Calu3 (cell line): ENCODE measurements around the gene CEP170. TPM values are rescaled to one million over a fixed set of nuclear protein-coding genes. Genes with fewer than 3 reads are reported as not detected.
A peak's percentile ranks its signal among the peaks of the same experiment; 100 is the strongest.

Source experiments
- BruUV-seq: library from RNA; stranded (reverse); fragments of 400-500 nt; replicated peaks from 2 replicates; lab custom pipeline; 2021; lab: Mats Ljungman, UMichigan
- CTCF ChIA-PET: fragments of 300-600 bp; sonication (Branson Sonifier 250); formaldehyde crosslinking; loops from one replicate; lab custom pipeline; 2022; ENCODE audit warnings: antibody characterized with exemption; lab: Charles Lee
- DNase-seq: peaks from one replicate; pipeline ENCODE4 v3.0.0; 2022
- H3K27ac Mint-ChIP-seq: one replicate; pipeline ENCODE4 v1.8.0; 2022; ENCODE audit warnings: mixed read lengths; ENCODE audit not compliant: unreplicated experiment
- H3K27me3 Mint-ChIP-seq: one replicate; pipeline ENCODE4 v1.8.0; 2022; ENCODE audit warnings: mixed read lengths; ENCODE audit not compliant: unreplicated experiment
- H3K36me3 Mint-ChIP-seq: one replicate; pipeline ENCODE4 v1.8.0; 2022; ENCODE audit warnings: mild to moderate bottlenecking, moderate library complexity, mixed read lengths; ENCODE audit not compliant: insufficient read depth, unreplicated experiment
- H3K4me1 Mint-ChIP-seq: one replicate; pipeline ENCODE4 v1.8.0; 2022; ENCODE audit warnings: mild to moderate bottlenecking, low read depth, mixed read lengths; ENCODE audit not compliant: unreplicated experiment
- H3K4me3 Mint-ChIP-seq: one replicate; pipeline ENCODE4 v1.8.0; 2022; ENCODE audit warnings: mild to moderate bottlenecking, low read depth, moderate library complexity, mixed read lengths; ENCODE audit not compliant: unreplicated experiment
- H3K9me3 Mint-ChIP-seq: one replicate; pipeline ENCODE4 v1.8.0; 2022; ENCODE audit warnings: low read depth, mixed read lengths; ENCODE audit not compliant: unreplicated experiment
- CTCF ChIP-seq: fragments of 200-600 bp; IDR thresholded peaks from one replicate; pipeline ENCODE4 v1.8.0; 2022; ENCODE audit warnings: antibody characterized with exemption; ENCODE audit not compliant: unreplicated experiment
- intact Hi-C: fragments of 100-400 bp; cut with micrococcal nuclease; formaldehyde crosslinking; loops from one replicate; pipeline ENCODE4 v1.10.0; 2022; ENCODE audit not compliant: unreplicated experiment
- total RNA-seq: library from RNA; stranded (reverse); gene quantifications from 2 replicates; pipeline ENCODE4 v1.2.3, GENCODE V29; 2022

Gene CEP170
- total RNA-seq, 1 experiment from 2014 or later: 133 TPM

GRCh38 chr1:243253926-243254232, 1.2 kb downstream of the CEP170 start:
- CTCF ChIA-PET: interaction anchor here (0.8 kb wide), 1 partner anchor 20 kb away, joined by 4 read pairs; no protein-coding TSS in a partner anchor
- Mint-ChIP-seq H3K27me3 (no peaks in the 10 kb centered on the region), H3K27ac (peak overlapping the region; percentile 80), H3K9me3 (no peaks in the 10 kb centered on the region), H3K4me3 (peak overlapping the region; percentile 90), H3K36me3 (peaks cover 48% of the 10 kb centered on the region), H3K4me1 (peaks cover 20% of the 10 kb centered on the region)
- intact Hi-C loops: loop anchor here (5.0 to 10.0 kb wide), 3 partner anchors 38 to 141 kb away; no protein-coding TSS in a partner anchor
- BruUV-seq: no TSS peak
- no peak for DNase-seq
- TF ChIP-seq CTCF: no peak

GRCh38 chr1:243253211-243253925, 1.7 kb downstream of the CEP170 start:
- Mint-ChIP-seq H3K36me3 (peaks cover 52% of the 10 kb centered on the region), H3K4me1 (peaks cover 25% of the 10 kb centered on the region), H3K9me3 (no peaks in the 10 kb centered on the region), H3K27me3 (no peaks in the 10 kb centered on the region), H3K4me3 (peak overlapping the region; percentile 90), H3K27ac (peak overlapping the region; percentile 80)
- TF ChIP-seq CTCF: no peak
- DNase-seq: no peak
- intact Hi-C loops: loop anchor here (5.0 to 10.0 kb wide), 3 partner anchors 39 to 141 kb away; no protein-coding TSS in a partner anchor
- BruUV-seq: TSS peak; percentile 59
- CTCF ChIA-PET: interaction anchor here (0.8 kb wide), 1 partner anchor 19 kb away, joined by 4 read pairs; no protein-coding TSS in a partner anchor

DNA sequence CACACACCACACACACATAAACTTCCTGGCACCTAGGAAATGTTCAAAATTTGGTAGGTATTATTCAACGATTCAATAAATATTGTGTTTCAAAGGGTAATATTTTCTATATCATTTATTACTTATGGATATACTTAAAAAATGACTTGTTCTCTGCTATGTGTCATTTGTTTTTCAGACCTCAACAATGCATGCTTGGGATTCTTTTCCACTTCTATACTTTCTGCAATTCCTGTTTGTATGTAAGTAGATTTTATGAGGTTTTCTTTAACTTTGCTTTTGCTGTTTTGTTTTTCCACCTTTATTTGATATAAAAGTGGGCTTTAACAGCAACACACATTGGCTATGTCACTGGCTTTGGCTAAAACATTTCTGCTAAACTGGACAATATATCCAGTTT, 3.5 kb downstream of the CEP170 start:
- CTCF ChIA-PET: no interaction called here
- Mint-ChIP-seq H3K4me3 (peak overlapping the region; percentile 43), H3K27me3 (no peaks in the 10 kb centered on the region), H3K36me3 (peaks cover 50% of the 10 kb centered on the region), H3K27ac (no peak overlapping the region), H3K9me3 (no peaks in the 10 kb centered on the region), H3K4me1 (peaks cover 39% of the 10 kb centered on the region)
- no peak for TF ChIP-seq CTCF
- intact Hi-C loops: loop anchor here (2.0 to 10.0 kb wide), 4 partner anchors 17 to 143 kb away; no protein-coding TSS in a partner anchor
- no peak for DNase-seq
- TSS peak; percentile 3 for BruUV-seq

DNA sequence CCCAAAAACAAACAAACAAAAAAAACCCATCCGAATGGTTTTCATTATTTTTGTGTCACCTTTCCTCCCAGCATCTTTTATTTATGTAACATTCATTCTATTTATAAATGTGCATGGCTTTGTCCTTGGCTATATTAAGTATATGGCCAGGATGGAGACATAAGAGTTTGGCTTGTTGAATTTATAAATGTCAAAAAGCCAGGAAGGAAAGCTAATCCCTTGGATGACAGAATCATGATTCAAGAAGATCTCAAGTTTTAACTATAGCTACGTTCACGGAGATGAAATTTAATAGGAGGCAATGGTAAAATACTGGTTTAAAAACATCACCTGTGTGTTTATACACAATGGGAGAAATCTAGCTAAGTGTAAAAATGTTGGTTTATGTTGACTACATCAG, 5.0 kb downstream of the CEP170 start:
- no peaks in the 10 kb centered on the region for H3K9me3 Mint-ChIP-seq
- CTCF ChIA-PET: no interaction called here
- no peak for TF ChIP-seq CTCF
- no peak for DNase-seq
- no peak overlapping the region for H3K4me3 Mint-ChIP-seq
- intact Hi-C loops: loop anchor here (2.0 to 10.0 kb wide), 4 partner anchors 15 to 145 kb away; no protein-coding TSS in a partner anchor
- H3K27ac Mint-ChIP-seq: peak overlapping the region; percentile 34
- peaks cover 39% of the 10 kb centered on the region for H3K4me1 Mint-ChIP-seq
- no TSS peak for BruUV-seq
- H3K27me3 Mint-ChIP-seq: no peaks in the 10 kb centered on the region
- H3K36me3 Mint-ChIP-seq: peaks cover 43% of the 10 kb centered on the region
